Heart left ventricle (tissue), 16 donors: Measurements from ENCODE around the gene SAP130. TPM values are rescaled to one million over a fixed set of nuclear protein-coding genes. Genes with fewer than 3 reads are reported as not detected.

Source experiments
- ATAC-seq, 4 donors: fragments of 200-7000 bp; cut with Tn5 transposase; one replicate each; pipeline ENCODE4 v1.9.1; 2020 to 2022; ENCODE audit warnings: moderate library complexity in 4 of 4, mild to moderate bottlenecking in 3 of 4, moderate number of reproducible peaks in 1 of 4
- DNase-seq, 5 donors: peaks; one replicate each; pipeline ENCODE4 v3.0.0-alpha.2; 2020
- H3K27ac ChIP-seq, 12 donors: fragments of 200-600 bp; sonication (generic) in 4 of 12; one replicate each; pipeline versions ENCODE4 v1.5.0 to v1.8.0; 2016 to 2022; ENCODE audit warnings: mild to moderate bottlenecking in 2 of 12
- H3K27me3 ChIP-seq, 9 donors: fragments of 200-600 bp; sonication (generic) in 2 of 9; one replicate each; pipeline versions ENCODE4 v1.5.1 to v1.8.0; 2016 to 2022; ENCODE audit warnings: mild to moderate bottlenecking in 3 of 9
- H3K36me3 ChIP-seq, 9 donors: fragments of 200-600 bp; sonication (generic) in 2 of 9; one replicate each; pipeline versions ENCODE4 v1.5.0 to v1.8.0; 2018 to 2022; ENCODE audit warnings: mild to moderate bottlenecking in 2 of 9
- H3K4me1 ChIP-seq, 12 donors: fragments of 200-600 bp; sonication (generic) in 4 of 12; one replicate each; pipeline versions ENCODE4 v1.5.0 to v1.8.0; 2016 to 2022; ENCODE audit warnings: mild to moderate bottlenecking in 3 of 12
- H3K4me3 ChIP-seq, 12 donors: fragments of 200-600 bp; sonication (generic) in 4 of 12; one replicate each; pipeline versions ENCODE4 v1.5.0 to v1.8.0; 2017 to 2022; ENCODE audit warnings: mild to moderate bottlenecking in 9 of 12, moderate library complexity in 4 of 12
- H3K9me3 ChIP-seq, 12 donors: fragments of 200-600 bp; sonication (generic) in 4 of 12; one replicate each; pipeline versions ENCODE4 v1.5.0 to v1.8.0; 2016 to 2022; ENCODE audit warnings: mild to moderate bottlenecking in 1 of 12
- CTCF ChIP-seq, 12 donors: fragments of 200-600 bp; sonication (generic) in 4 of 12; IDR thresholded peaks; one replicate each; pipeline versions ENCODE4 v1.5.0 to v1.8.0; 2018 to 2022; ENCODE audit warnings: antibody characterized with exemption in 12 of 12, mild to moderate bottlenecking in 5 of 12
- POLR2A ChIP-seq, 2 donors: fragments of 450-650 bp; IDR thresholded peaks; one replicate each; pipeline ENCODE4 v1.6.1; 2017; ENCODE audit warnings: antibody characterized with exemption in 2 of 2, mild to moderate bottlenecking in 2 of 2, moderate library complexity in 2 of 2
- WGBS, 4 donors: extraction: QIAGEN DNeasy Blood & Tissue Kit in 2 of 4; methylation state at CpG; one replicate each; pipeline versions ENCODE4 v1.1.5 to v1.1.7; 2013 to 2018; 5-methylcytosine and 5-hydroxymethylcytosine counted together
- intact Hi-C, 10 donors: fragments of 100-400 bp; cut with DNase I; formaldehyde crosslinking; loops; one replicate each; pipeline versions ENCODE4 v1.11.1 to v1.14.2; 2022
- polyA plus RNA-seq, 2 donors: library from polyadenylated mRNA; stranded (reverse); fragments of 200-250 nt; gene quantifications; one replicate each; pipeline ENCODE4 v1.2.3, GENCODE V29; 2013
- total RNA-seq, 9 donors: library from RNA; depleted of rRNA in 2 of 9; stranded (reverse); fragments of >200 nt in 2 of 9; fragmentation: NEBNext Ultra II Directional in 3 of 9; extraction: Animal tissue kit (Norgen Biotek cat#: 25700) in 3 of 9; gene quantifications; one replicate each; pipeline versions ENCODE4 v1.1.0 to v1.2.4, GENCODE V29; 2016 to 2023
- donor health status: ischemic (EF 13 %, LVEDD 7.1; RV severe dilation, severe dysfunction).
- donor health status: healthy with polysubstance abuse.
- donor health status: DM: no; HTN: yes; CAD: no.
- donor health status: DM: no; HTN: no; CAD: no.
- donor health status: ischemic (EF 25% LVEDD 6.9; RV normal size, moderate dysfunction).
- donor health status: ischemic (EF 25% LVEDD 5.7; RV mildly dilated, moderate dysfunction).
- donor health status: healthy.
- donor health status: DM: yes; HTN: yes; CAD: no.
- donor health status: ischemic (EF 35%, LVEDD 5.7; RV mildly dilated, moderate dysfunction).
- donor health status: nonischemic (EF 11% LVEDD 7.7; RV severe dilation, severe dysfunction).
- donor health status: DM: yes; HTN: yes; CAD: no.
- donor health status: PGD.
- donor health status: ischemic (EF 29% LVEDD 5.4; RV normal size, mild dysfunction).
- donor health status: nonischemic (EF 23%, LVEDD 6.1; RV moderate dilation, normal function).

SAP130 gene
- total and polyA plus RNA-seq, 11 donors, result 4.6 to 20.3 (median 14.5) TPM

- TF ChIP-seq CTCF (IDR thresholded peaks at IDR 0.05), result no peak
- TF ChIP-seq POLR2A (IDR thresholded peaks at IDR 0.05), result no peak
- WGBS, 4 donors, result 68 to 86% (median 82%) methylated on average over 3 of the region's 3 CpGs
- intact Hi-C loops, result no loop called here
- Histone ChIP-seq H3K36me3 (no peaks in the 10 kb centered on the region), H3K4me1 (no peaks in the 10 kb centered on the region), H3K27ac (no peak overlapping the region), H3K27me3 (peaks cover 0 to 3% (median 0%) of the 10 kb centered on the region in 9 donors), H3K4me3 (no peak overlapping the region), H3K9me3 (no peaks in the 10 kb centered on the region)
- DNase-seq (no peak), ATAC-seq (no peak)
These were observed 29.5 kb upstream of the SAP130 start for GRCh38 chr2:128057334-128057733.

- DNase-seq, result no peak
- no peak overlapping the region for H3K27ac ChIP-seq
- H3K4me3 ChIP-seq, result no peak overlapping the region
- peaks cover 0 to 3% (median 0%) of the 10 kb centered on the region in 9 donors for H3K27me3 ChIP-seq
- no peaks in the 10 kb centered on the region for H3K36me3 ChIP-seq
- H3K4me1 ChIP-seq, result no peaks in the 10 kb centered on the region
- intact Hi-C loops, result no loop called here
- ATAC-seq, result no peak
- TF ChIP-seq CTCF (IDR thresholded peaks at IDR 0.05) (no peak), POLR2A (IDR thresholded peaks at IDR 0.05) (no peak)
- WGBS, 4 donors, result 87 to 94% (median 92%) methylated on average over 10 to 11 of the region's 11 CpGs
- peaks cover 0 to 9% (median 3%) of the 10 kb centered on the region in 12 donors for H3K9me3 ChIP-seq
These were observed 26.4 kb upstream of the SAP130 start for GRCh38 chr2:128054104-128054885.

GRCh38 chr2:128053331-128053730 is 25.5 kb upstream of the SAP130 start:
- Histone ChIP-seq H3K36me3 (no peaks in the 10 kb centered on the region), H3K4me3 (no peak overlapping the region), H3K27ac (no peak overlapping the region), H3K9me3 (peaks cover 0 to 16% (median 3%) of the 10 kb centered on the region in 12 donors), H3K27me3 (peaks cover 0 to 3% (median 0%) of the 10 kb centered on the region in 9 donors), H3K4me1 (no peaks in the 10 kb centered on the region)
- no peak for TF ChIP-seq POLR2A (IDR thresholded peaks at IDR 0.05)
- TF ChIP-seq CTCF (IDR thresholded peaks at IDR 0.05), result no peak
- DNase-seq (no peak), ATAC-seq (no peak)
- intact Hi-C loops, result no loop called here
- 91 to 96% (median 94%) methylated on average over 12 of the region's 12 CpGs for WGBS, 4 donors

GRCh38 chr2:128043041-128043440 is 15.2 kb upstream of the SAP130 start:
- no peaks in the 10 kb centered on the region for H3K4me1 ChIP-seq
- H3K27me3 ChIP-seq, result peaks cover 0 to 10% (median 0%) of the 10 kb centered on the region in 9 donors
- H3K4me3 ChIP-seq, result no peak overlapping the region
- no peak for TF ChIP-seq CTCF (IDR thresholded peaks at IDR 0.05)
- TF ChIP-seq POLR2A (IDR thresholded peaks at IDR 0.05), result no peak
- H3K9me3 ChIP-seq, result peaks cover 0 to 32% (median 16%) of the 10 kb centered on the region in 12 donors
- H3K27ac ChIP-seq, result no peak overlapping the region
- no peak for DNase-seq
- no peaks in the 10 kb centered on the region for H3K36me3 ChIP-seq
- intact Hi-C loops, result no loop called here
- ATAC-seq, result no peak
- WGBS, 4 donors, result 82 to 91% (median 89%) methylated on average over 3 of the region's 3 CpGs
